CD4-positive, alpha-beta memory T cell (primary cell): ENCODE results near the gene E4F1. TPM values are rescaled to one million over a fixed set of nuclear protein-coding genes. Genes with fewer than 3 reads are reported as not detected.

Experiments
- microRNA-seq: library from miRNA; unstranded; fragments of <30 nt; microRNA quantifications from one replicate; pipeline ENCODE4 v1.2.0, GENCODE V29; 2021; ENCODE audit warnings: borderline replicate concordance, borderline number of aligned reads, borderline microRNAs expressed, mixed read lengths
- polyA plus RNA-seq, 2 donors: library from polyadenylated mRNA; unstranded; fragments of 300-500 nt; fragmentation: Illumina TruSeq; gene quantifications; one replicate each; pipeline ENCODE4 v1.2.3, GENCODE V29; 2021
- total RNA-seq, 2 experiments: library from RNA; stranded (reverse); gene quantifications; one replicate each; pipeline ENCODE4 v1.2.3, GENCODE V29; 2021

The E4F1 gene
- total and polyA plus RNA-seq, 4 experiments from 2014 or later: 6.7 to 49.7 (median 33.7) TPM

Small RNAs within 50 kb of the gene (microRNA-seq; reads per million reads assigned to microRNA genes)
- not detected for gene MIR3677
- not detected for gene MIR4717

Other genes starting within 250 kb of the E4F1 start
- gene NOXO1, start 242.1 kb upstream of the E4F1 start, total RNA-seq: under 1 TPM; 0.47 to 0.84 TPM
- gene NOXO1, start 242.1 kb upstream of the E4F1 start, polyA plus RNA-seq: under 1 TPM; 0.50 to 0.54 TPM
- 10 to 100 TPM; 19.6 to 22.6 TPM for gene GFER, start 239.4 kb upstream of the E4F1 start, total RNA-seq
- gene GFER, start 239.4 kb upstream of the E4F1 start, polyA plus RNA-seq: 10 to 100 TPM; 32.2 to 35.7 TPM
- gene SYNGR3, start 233.6 kb upstream of the E4F1 start, total RNA-seq: 1 to 10 TPM; 1.6 TPM
- gene SYNGR3, start 233.6 kb upstream of the E4F1 start, polyA plus RNA-seq: 1 to 10 TPM in 1 of 2 donors, under 1 TPM in 1; 0.50 to 2.2 TPM
- gene ZNF598, start 213.8 kb upstream of the E4F1 start, total RNA-seq: 10 to 100 TPM; 48.5 to 49.8 TPM
- gene ZNF598, start 213.8 kb upstream of the E4F1 start, polyA plus RNA-seq: 10 to 100 TPM in 1 of 2 donors, 1 to 10 TPM in 1; 3.1 to 10.0 TPM
- not detected for gene NPW, start 203.8 kb upstream of the E4F1 start, total RNA-seq
- gene NPW, start 203.8 kb upstream of the E4F1 start, polyA plus RNA-seq: not detected
- gene NHERF2, start 196.7 kb upstream of the E4F1 start, total RNA-seq: 1 to 10 TPM; 1.7 to 2.1 TPM
- under 1 TPM; 0.16 to 0.40 TPM for gene NHERF2, start 196.7 kb upstream of the E4F1 start, polyA plus RNA-seq
- gene NTHL1, start 175.8 kb upstream of the E4F1 start, total RNA-seq: 10 to 100 TPM in 1 of 2 experiments, 1 to 10 TPM in 1; 9.3 to 12.0 TPM
- 10 to 100 TPM; 13.5 to 20.1 TPM for gene NTHL1, start 175.8 kb upstream of the E4F1 start, polyA plus RNA-seq
- gene TSC2, start 175.6 kb upstream of the E4F1 start, total RNA-seq: 100 to 1,000 TPM; 157 to 177 TPM
- gene TSC2, start 175.6 kb upstream of the E4F1 start, polyA plus RNA-seq: 10 to 100 TPM; 20.7 to 50.8 TPM
- gene PKD1, start 87.7 kb upstream of the E4F1 start, total RNA-seq: 100 to 1,000 TPM; 125 to 126 TPM
- gene PKD1, start 87.7 kb upstream of the E4F1 start, polyA plus RNA-seq: 10 to 100 TPM in 1 of 2 donors, 1 to 10 TPM in 1; 2.3 to 11.7 TPM
- under 1 TPM in 1 of 2 experiments, not detected in 1; 0.44 TPM for gene RAB26, start 75.0 kb upstream of the E4F1 start, total RNA-seq
- under 1 TPM; 0.52 to 0.77 TPM for gene RAB26, start 75.0 kb upstream of the E4F1 start, polyA plus RNA-seq
- 10 to 100 TPM; 40.9 to 41.9 TPM for gene TRAF7, start 67.8 kb upstream of the E4F1 start, total RNA-seq
- gene TRAF7, start 67.8 kb upstream of the E4F1 start, polyA plus RNA-seq: 1 to 10 TPM; 1.9 to 8.9 TPM
- not detected for gene CASKIN1, start 27.0 kb upstream of the E4F1 start, total RNA-seq
- not detected for gene CASKIN1, start 27.0 kb upstream of the E4F1 start, polyA plus RNA-seq
- 10 to 100 TPM; 28.1 to 31.1 TPM for gene MLST8, start 18.1 kb upstream of the E4F1 start, total RNA-seq
- 10 to 100 TPM; 27.4 to 34.7 TPM for gene MLST8, start 18.1 kb upstream of the E4F1 start, polyA plus RNA-seq
- 10 to 100 TPM; 32.4 to 33.4 TPM for gene BRICD5, start 12.7 kb upstream of the E4F1 start, total RNA-seq
- under 1 TPM in 1 of 2 donors, not detected in 1; 0.39 TPM for gene BRICD5, start 12.7 kb upstream of the E4F1 start, polyA plus RNA-seq
- 10 to 100 TPM; 26.5 to 27.3 TPM for gene PGP, start 8.8 kb upstream of the E4F1 start, total RNA-seq
- gene PGP, start 8.8 kb upstream of the E4F1 start, polyA plus RNA-seq: 10 to 100 TPM in 1 of 2 donors, 1 to 10 TPM in 1; 7.8 to 12.8 TPM
- gene DNASE1L2, start 12.9 kb downstream of the E4F1 start, total RNA-seq: 1 to 10 TPM; 3.9 to 4.8 TPM
- not detected for gene DNASE1L2, start 12.9 kb downstream of the E4F1 start, polyA plus RNA-seq
- gene ECI1, start 28.0 kb downstream of the E4F1 start, total RNA-seq: 10 to 100 TPM; 33.0 to 36.6 TPM
- 10 to 100 TPM; 45.4 to 51.1 TPM for gene ECI1, start 28.0 kb downstream of the E4F1 start, polyA plus RNA-seq
- gene RNPS1, start 44.5 kb downstream of the E4F1 start, total RNA-seq: 100 to 1,000 TPM; 151 to 152 TPM
- gene RNPS1, start 44.5 kb downstream of the E4F1 start, polyA plus RNA-seq: 100 to 1,000 TPM; 265 to 267 TPM
- 10 to 100 TPM in 1 of 2 experiments, 1 to 10 TPM in 1; 8.5 to 12.7 TPM for gene ABCA3, start 117.1 kb downstream of the E4F1 start, total RNA-seq
- gene ABCA3, start 117.1 kb downstream of the E4F1 start, polyA plus RNA-seq: 1 to 10 TPM; 1.7 to 4.5 TPM
- gene CCNF, start 205.9 kb downstream of the E4F1 start, total RNA-seq: 1 to 10 TPM; 4.7 TPM
- gene CCNF, start 205.9 kb downstream of the E4F1 start, polyA plus RNA-seq: 1 to 10 TPM; 1.6 to 3.3 TPM
- under 1 TPM; 0.44 to 0.55 TPM for gene TEDC2, start 236.5 kb downstream of the E4F1 start, total RNA-seq
- under 1 TPM in 1 of 2 donors, not detected in 1; 0.44 TPM for gene TEDC2, start 236.5 kb downstream of the E4F1 start, polyA plus RNA-seq
- not detected for gene NTN3, start 247.7 kb downstream of the E4F1 start, total RNA-seq
- gene NTN3, start 247.7 kb downstream of the E4F1 start, polyA plus RNA-seq: not detected